GM13976 (cell line): ENCODE data around the gene PTAR1.

Experiments used
- DNase-seq: peaks from one replicate; pipeline ENCODE4 v3.0.0; 2012; ENCODE audit warnings: low spot score
- CTCF ChIP-seq: IDR thresholded peaks from 2 replicates; pipeline ENCODE4 v1.5.1; 2012; ENCODE audit warnings: borderline replicate concordance, mild to moderate bottlenecking; ENCODE audit not compliant: insufficient read depth; ENCODE audit errors: extremely low read depth, missing control alignments, control extremely low read depth
- in situ Hi-C: fragments of 300-500 bp; cut with MboI; formaldehyde crosslinking; loops from one replicate; pipeline ENCODE4 v1.12.0; 2022; ENCODE audit warnings: low sequenced_read_pairs, mixed read lengths, inconsistent platforms; ENCODE audit not compliant: unreplicated experiment

The PTAR1 gene

GRCh38 chr9:69798744-69799143 lies 38.9 kb upstream of the PTAR1 start:
- no peak for TF ChIP-seq CTCF
- DNase-seq, result no peak
- in situ Hi-C loops, result no loop called here

GRCh38 chr9:69797675-69798074 lies 37.9 kb upstream of the PTAR1 start:
- no peak for TF ChIP-seq CTCF
- no peak for DNase-seq
- in situ Hi-C loops, result no loop called here

- TF ChIP-seq CTCF, result no peak
- in situ Hi-C loops, result no loop called here
- DNase-seq, result no peak
These were observed 34.5 kb upstream of the PTAR1 start for GRCh38 chr9:69794356-69794755.

- in situ Hi-C loops, result no loop called here
- no peak for DNase-seq
- TF ChIP-seq CTCF, result no peak
These were observed 25.9 kb upstream of the PTAR1 start for GRCh38 chr9:69785757-69786156.

- no peak for TF ChIP-seq CTCF
- in situ Hi-C loops, result no loop called here
These were observed 13.4 kb upstream of the PTAR1 start for GRCh38 chr9:69773258-69773657.

GRCh38 chr9:69771775-69772418 lies 12.1 kb upstream of the PTAR1 start:
- in situ Hi-C loops, result no loop called here
- TF ChIP-seq CTCF, result no peak
- DNase-seq, result no peak

More at GRCh38 chr9:69773258-69773657, 13.4 kb upstream of the PTAR1 start:
- DNase-seq, result no peak
